Stimulated activated CD8-positive, alpha-beta memory T cell treated with anti-CD3 and anti-CD28 coated beads, Interleukin-2, amount 100 ng/mL, for 48 hours (primary cell): ENCODE results near the gene PPM1D.

Experiments used
- DNase-seq, 2 donors: peaks; one replicate each; pipeline ENCODE4 v3.0.0-alpha.2; 2020; ENCODE audit warnings: low read depth in 2 of 2

Gene PPM1D

DNA sequence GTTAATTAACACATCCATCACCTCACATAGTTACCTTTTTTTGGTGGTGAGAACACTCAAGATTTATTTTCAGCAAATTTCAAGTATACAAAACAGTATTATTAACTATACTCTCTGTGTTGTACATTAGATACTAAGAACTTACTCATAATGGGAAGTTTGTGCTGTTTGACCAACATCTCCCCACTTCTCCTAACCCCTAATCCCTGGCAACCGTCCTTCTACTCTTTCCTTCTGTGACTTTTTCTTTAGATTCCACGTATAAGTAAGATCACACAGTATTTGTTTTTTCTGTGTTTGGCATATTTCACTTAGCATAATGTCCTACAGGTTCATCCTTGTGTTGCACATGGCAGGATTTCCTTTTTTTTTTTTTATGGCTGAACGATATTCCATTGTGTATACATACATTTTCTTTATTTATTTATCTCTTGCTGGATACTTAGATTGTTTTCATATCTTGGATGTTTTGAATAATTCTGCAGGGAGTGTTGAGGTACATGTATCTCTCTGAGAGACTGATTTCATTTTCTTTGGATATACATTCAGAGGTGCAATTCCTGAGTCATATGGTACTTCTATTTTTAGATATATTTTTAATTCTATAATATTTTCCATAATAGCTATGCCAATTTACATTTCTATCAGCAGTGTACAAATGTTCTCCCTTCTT, 19.0 kb downstream of the PPM1D start:
- no peak for DNase-seq

- DNase-seq: no peak
These were observed 23.0 kb downstream of the PPM1D start for GRCh38 chr17:60622961-60623360.

- DNase-seq: no peak
These were observed 23.4 kb downstream of the PPM1D start for GRCh38 chr17:60623415-60623814.

DNA sequence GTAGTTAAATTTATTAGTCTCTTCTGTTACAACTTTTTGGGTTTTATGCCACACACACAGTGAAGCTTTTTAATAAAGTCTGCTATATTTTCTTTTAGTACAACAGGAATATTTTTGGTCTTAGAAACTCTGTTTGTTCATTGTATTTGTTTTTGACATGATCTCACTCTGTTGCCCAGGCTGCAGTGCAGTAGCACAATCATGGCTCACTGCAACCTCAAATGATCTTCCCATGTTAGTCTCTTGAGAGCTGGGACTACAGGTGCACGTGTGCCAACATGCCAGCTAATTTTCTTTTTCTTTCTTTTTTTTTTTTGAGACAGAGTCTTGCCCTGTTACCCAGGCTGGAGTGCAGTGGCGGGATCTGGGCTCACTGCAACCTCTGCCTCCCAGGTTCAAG, 27.1 kb downstream of the PPM1D start:
- DNase-seq: no peak

GRCh38 chr17:60628252-60628889, 28.4 kb downstream of the PPM1D start:
- DNase-seq: no peak

GRCh38 chr17:60629120-60629519, 29.1 kb downstream of the PPM1D start:
- DNase-seq: no peak

- DNase-seq: no peak
These were observed 30.4 kb downstream of the PPM1D start for GRCh38 chr17:60630352-60630751.

GRCh38 chr17:60631119-60631518, 31.1 kb downstream of the PPM1D start:
- DNase-seq: no peak

GRCh38 chr17:60637683-60638082, 37.7 kb downstream of the PPM1D start:
- DNase-seq: no peak

DNA sequence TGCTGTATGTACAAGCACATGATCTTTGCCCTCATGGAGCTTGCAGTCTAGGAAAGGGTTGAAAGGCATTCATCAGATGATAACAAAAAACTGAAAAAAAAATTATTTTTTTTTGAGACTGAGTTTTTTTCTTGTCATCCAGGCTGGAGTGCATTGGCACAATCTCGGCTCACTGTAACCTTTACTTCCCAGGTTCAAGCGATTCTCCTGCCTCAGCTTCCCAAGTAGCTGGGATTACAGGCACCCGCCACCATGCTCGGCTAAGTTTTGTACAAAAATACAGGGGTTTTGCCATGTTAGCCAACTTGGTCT, 39.0 kb downstream of the PPM1D start:
- DNase-seq: no peak

- no peak for DNase-seq
These were observed 40.5 kb downstream of the PPM1D start for GRCh38 chr17:60640503-60640902.

DNA sequence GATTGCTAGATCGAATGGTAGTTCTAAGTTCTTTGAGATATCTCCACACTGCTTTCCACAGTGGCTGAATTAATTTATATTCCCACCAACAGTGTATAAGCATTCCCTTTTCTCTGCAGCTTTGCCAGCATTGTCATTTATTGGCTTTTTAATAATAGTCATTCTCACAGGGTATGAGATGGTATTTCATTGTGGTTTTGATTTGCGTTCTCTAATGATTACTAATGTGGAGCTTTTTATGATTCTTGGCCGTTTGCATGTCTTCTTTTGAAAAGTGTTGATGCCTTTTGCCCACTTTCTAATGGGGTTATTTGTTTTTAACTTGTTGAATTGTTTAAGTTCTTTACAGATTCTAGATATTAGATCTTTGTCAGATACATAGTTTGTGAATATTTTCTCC, 41.1 kb downstream of the PPM1D start:
- no peak for DNase-seq

- peak in 1 of 2 donors; percentile 13 for DNase-seq
These were observed 41.8 kb downstream of the PPM1D start for GRCh38 chr17:60641810-60642220.

DNA sequence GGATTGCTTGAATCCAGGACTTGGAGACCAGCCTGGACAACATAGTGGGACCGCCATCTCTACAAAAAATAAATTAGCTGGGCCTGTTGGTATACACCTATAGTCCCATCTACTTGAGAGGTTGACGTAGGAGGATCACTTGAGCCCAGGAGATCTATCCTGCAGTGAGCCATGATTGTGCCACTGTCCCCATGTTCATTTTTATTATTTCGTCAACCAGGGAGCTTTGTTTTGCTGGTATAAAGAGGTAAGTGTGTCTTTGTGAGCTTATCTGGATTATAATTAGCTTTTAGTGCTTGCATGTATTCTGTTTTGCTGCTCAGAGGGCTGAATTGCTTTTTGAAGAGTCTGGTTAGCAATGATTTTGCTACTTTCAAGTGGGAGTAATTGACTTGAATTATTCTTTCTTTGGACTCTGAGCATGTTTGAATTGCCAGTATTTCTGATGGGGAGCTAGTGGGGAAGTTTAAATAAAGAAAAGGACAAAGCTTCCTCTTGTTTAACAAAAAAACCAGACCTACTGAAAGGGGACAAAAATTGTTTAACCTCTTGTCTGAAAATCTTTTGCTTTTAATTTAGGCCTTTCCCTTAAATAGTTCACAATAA, 46.0 kb downstream of the PPM1D start:
- no peak for DNase-seq

- DNase-seq: no peak
These were observed 46.7 kb downstream of the PPM1D start for GRCh38 chr17:60646701-60647100.

GRCh38 chr17:60647705-60648104, 47.7 kb downstream of the PPM1D start:
- no peak for DNase-seq

- no peak for DNase-seq
These were observed 52.7 kb downstream of the PPM1D start for GRCh38 chr17:60652454-60653247.

DNA sequence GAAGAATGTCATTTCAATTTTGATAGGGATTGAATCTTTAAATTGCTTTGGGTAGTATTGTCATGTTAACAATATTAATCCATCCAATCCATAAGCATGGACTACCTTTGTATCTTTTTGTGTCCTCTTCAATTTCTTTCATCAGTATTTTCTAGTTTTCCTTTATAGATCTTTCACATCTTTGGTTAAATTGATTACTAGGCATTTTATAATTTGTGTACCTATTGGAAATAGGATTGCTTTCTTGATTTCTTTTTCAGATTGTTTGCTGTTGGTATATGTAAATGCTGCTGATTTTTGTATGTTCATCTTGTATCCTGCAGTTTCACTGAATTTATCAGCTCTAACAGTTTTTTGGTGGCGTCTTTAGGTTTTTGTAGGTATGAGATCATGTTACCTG, 53.6 kb downstream of the PPM1D start:
- DNase-seq: no peak

GRCh38 chr17:60656499-60656898, 56.5 kb downstream of the PPM1D start:
- no peak for DNase-seq

DNA sequence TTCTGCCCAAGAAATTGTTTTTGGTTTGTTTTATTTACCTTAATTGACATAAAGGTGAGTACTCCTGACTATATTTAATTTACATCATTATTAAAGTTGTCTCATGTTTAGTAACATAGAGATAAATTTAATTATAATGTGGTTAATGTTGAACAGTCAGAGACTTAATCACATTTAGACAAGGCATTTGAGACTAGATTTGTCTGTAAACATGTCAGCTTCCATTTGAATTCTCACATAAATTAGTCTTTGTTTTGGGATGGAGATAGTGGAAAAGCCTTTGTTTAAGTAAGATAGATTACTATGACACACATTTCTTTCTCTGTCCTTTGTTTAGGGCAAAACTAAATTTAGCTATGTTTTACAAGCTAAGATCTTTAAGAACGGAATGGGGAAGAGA, 59.2 kb downstream of the PPM1D start:
- no peak for DNase-seq

DNA sequence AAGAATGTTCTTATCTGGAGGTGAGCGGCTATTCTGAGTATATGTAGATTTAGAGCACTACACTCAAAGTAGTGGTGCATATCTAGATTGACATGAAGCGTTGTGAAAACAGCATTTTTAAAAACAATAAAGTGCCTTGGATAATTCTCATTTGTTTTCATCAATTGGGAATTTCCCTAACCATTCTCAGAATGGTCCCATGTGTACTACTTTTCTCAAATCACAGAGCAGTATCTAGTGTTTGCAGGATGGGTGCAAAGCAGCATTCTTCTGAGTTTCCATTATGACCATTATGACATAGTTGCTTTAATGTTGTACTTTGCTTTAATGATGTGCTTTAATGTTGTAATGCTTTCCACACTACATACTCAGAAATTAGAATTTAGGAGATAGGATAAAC, 61.5 kb downstream of the PPM1D start:
- DNase-seq: no peak

DNA sequence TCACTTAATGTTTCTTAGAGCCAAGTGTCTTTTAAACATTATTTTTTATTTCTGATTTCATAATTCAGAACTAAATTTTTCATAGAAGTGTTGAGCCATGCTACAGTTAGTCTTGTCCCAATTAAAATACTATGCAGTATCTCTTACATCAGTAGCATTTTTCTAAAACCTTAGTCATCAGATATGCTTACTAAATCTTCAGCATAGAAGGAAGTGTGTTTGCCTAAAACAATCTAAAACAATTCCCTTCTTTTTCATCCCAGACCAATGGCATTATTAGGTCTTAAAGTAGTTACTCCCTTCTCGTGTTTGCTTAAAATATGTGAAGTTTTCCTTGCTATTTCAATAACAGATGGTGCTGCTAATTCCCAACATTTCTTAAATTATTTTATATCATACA, 64.0 kb downstream of the PPM1D start:
- DNase-seq: no peak

DNA sequence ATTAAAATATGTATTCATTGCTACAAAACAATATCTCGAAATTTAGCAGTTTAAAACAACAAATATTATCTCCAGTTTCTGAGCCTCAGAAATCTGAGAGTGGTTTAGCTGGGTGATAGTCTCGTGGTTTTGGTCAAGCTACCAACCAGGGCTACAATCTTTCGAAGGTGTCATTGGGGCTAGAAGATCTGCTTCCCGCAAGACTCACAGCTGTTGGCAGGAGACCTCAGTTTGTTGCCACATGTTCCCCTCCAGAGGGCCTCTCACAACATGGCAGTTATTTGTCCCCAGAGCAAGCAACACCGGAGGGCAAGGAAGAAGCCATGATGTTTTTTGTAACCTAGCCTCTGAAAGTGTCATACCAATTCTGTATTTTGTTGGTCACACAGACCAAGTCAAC, 65.6 kb downstream of the PPM1D start:
- DNase-seq: no peak
